BLaER1 (cell line): ENCODE measurements around the gene TMEM38B.

Source experiments
- H3K27ac ChIP-seq: shearing (Covaris generic); formaldehyde crosslinking; 2 replicates; pipeline ENCODE4 v1.8.1; 2022
- H3K27me3 ChIP-seq: shearing (Covaris generic); formaldehyde crosslinking; 2 replicates; pipeline ENCODE4 v1.8.1; 2022
- H3K36me3 ChIP-seq: shearing (Covaris generic); formaldehyde crosslinking; 2 replicates; pipeline ENCODE4 v1.8.1; 2022
- H3K4me1 ChIP-seq: shearing (Covaris generic); formaldehyde crosslinking; 2 replicates; pipeline ENCODE4 v1.8.1; 2022
- H3K4me2 ChIP-seq: shearing (Covaris generic); formaldehyde crosslinking; 2 replicates; pipeline ENCODE4 v1.8.1; 2022
- H3K4me3 ChIP-seq: shearing (Covaris generic); formaldehyde crosslinking; 2 replicates; pipeline ENCODE4 v1.8.1; 2022
- H3K9ac ChIP-seq: shearing (Covaris generic); formaldehyde crosslinking; 2 replicates; pipeline ENCODE4 v1.8.1; 2022
- H3K9me3 ChIP-seq: shearing (Covaris generic); formaldehyde crosslinking; 2 replicates; pipeline ENCODE4 v1.8.1; 2022
- H4K20me1 ChIP-seq: shearing (Covaris generic); formaldehyde crosslinking; 2 replicates; pipeline ENCODE4 v1.8.1; 2022
- Cebpa-rat ChIP-seq: shearing (Covaris generic); IDR thresholded peaks from 2 replicates; pipeline ENCODE4 v1.8.1; 2022

TMEM38B gene

GRCh38 chr9:105694190-105694847, at the start of gene TMEM38B:
TSS of gene TMEM38B (plus strand) at chr9:105694541. CDS start at chr9:105694661, 120 bp downstream.
- H3K4me3 ChIP-seq, result peak within 1 kb of the TSS; percentile 76
- TF ChIP-seq Cebpa-rat, result no peak
- H3K9me3 ChIP-seq, result no peaks in the 10 kb centered on the region
- no peak within 1 kb of the TSS for H3K27ac ChIP-seq
- peak within 1 kb of the TSS; percentile 64; the same call in 1 of the 2 replicates for H3K9ac ChIP-seq
- no peaks in the 10 kb centered on the region; the same call in 1 of the 2 replicates for H4K20me1 ChIP-seq
- no peaks in the 10 kb centered on the region for H3K36me3 ChIP-seq
- peak within 1 kb of the TSS; percentile 86 for H3K4me2 ChIP-seq
- peaks cover 35% of the 10 kb centered on the region for H3K27me3 ChIP-seq
- H3K4me1 ChIP-seq, result peaks cover 22% of the 10 kb centered on the region

- no peaks in the 10 kb centered on the region for H3K36me3 ChIP-seq
- peaks cover 8% of the 10 kb centered on the region for H3K4me1 ChIP-seq
- no peak overlapping the region for H3K4me3 ChIP-seq
- H4K20me1 ChIP-seq, result no peaks in the 10 kb centered on the region
- TF ChIP-seq Cebpa-rat, result no peak
- H3K9ac ChIP-seq, result no peak overlapping the region
- H3K27ac ChIP-seq, result no peak overlapping the region
- peaks cover 4% of the 10 kb centered on the region; the same call in 1 of the 2 replicates for H3K9me3 ChIP-seq
- no peak overlapping the region for H3K4me2 ChIP-seq
- H3K27me3 ChIP-seq, result no peaks in the 10 kb centered on the region
Observed at GRCh38 chr9:105646879-105647594, 47.3 kb upstream of the TMEM38B start.

- no peak for TF ChIP-seq Cebpa-rat
- H3K9me3 ChIP-seq, result no peaks in the 10 kb centered on the region
- no peaks in the 10 kb centered on the region for H3K36me3 ChIP-seq
- H3K9ac ChIP-seq, result no peak overlapping the region
- H4K20me1 ChIP-seq, result no peaks in the 10 kb centered on the region
- no peak overlapping the region for H3K4me2 ChIP-seq
- H3K27ac ChIP-seq, result no peak overlapping the region
- H3K4me1 ChIP-seq, result peaks cover 8% of the 10 kb centered on the region
- H3K27me3 ChIP-seq, result no peaks in the 10 kb centered on the region
- no peak overlapping the region for H3K4me3 ChIP-seq
Observed at GRCh38 chr9:105647595-105648349, 46.6 kb upstream of the TMEM38B start.

- H3K27me3 ChIP-seq, result peaks cover 25% of the 10 kb centered on the region
- H3K9me3 ChIP-seq, result no peaks in the 10 kb centered on the region
- no peak for TF ChIP-seq Cebpa-rat
- H3K27ac ChIP-seq, result no peak overlapping the region
- no peaks in the 10 kb centered on the region for H3K36me3 ChIP-seq
- no peak overlapping the region for H3K4me2 ChIP-seq
- H3K4me1 ChIP-seq, result peaks cover 18% of the 10 kb centered on the region
- no peak overlapping the region for H3K9ac ChIP-seq
- 0 out of 2 replicates have a peak, but pooled peaks cover 5% of the 10 kb centered on the region for H4K20me1 ChIP-seq
- H3K4me3 ChIP-seq, result no peak overlapping the region
Observed at GRCh38 chr9:105651806-105652205, 42.5 kb upstream of the TMEM38B start.

GRCh38 chr9:105656131-105656921, 38.0 kb upstream of the TMEM38B start:
- Histone ChIP-seq H3K9me3 (no peaks in the 10 kb centered on the region), H4K20me1 (0 out of 2 replicates have a peak, but pooled peaks cover 5% of the 10 kb centered on the region), H3K4me1 (peaks cover 10% of the 10 kb centered on the region), H3K4me3 (peak overlapping the region; percentile 59), H3K27ac (no peak overlapping the region), H3K36me3 (no peaks in the 10 kb centered on the region), H3K27me3 (peaks cover 36% of the 10 kb centered on the region), H3K9ac (no peak overlapping the region), H3K4me2 (peak overlapping the region; percentile 69)
- TF ChIP-seq Cebpa-rat, result no peak

DNA sequence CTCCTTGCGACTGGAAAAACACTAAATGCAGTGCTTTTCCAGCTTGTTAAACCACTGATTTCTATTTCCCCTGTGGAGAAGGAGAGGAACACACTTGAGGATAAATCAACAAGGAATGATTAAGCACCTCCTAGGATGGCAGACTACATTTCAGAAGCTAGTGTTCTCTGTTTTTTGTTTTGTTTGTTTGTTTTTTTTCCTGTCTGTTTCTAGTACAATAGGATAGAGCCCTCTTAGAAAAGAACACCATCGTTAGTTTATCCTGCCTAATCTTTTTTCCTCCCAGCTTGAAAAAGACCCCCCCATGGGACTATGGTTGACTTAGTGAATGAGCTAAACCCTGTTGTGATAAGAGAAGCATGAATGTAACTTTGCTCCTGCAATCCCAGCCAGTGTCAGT, 36.0 kb upstream of the TMEM38B start:
- Histone ChIP-seq H3K27ac (no peak overlapping the region), H3K36me3 (no peaks in the 10 kb centered on the region), H3K27me3 (peaks cover 36% of the 10 kb centered on the region), H3K4me2 (no peak overlapping the region), H4K20me1 (0 out of 2 replicates have a peak, but pooled peaks cover 5% of the 10 kb centered on the region), H3K4me1 (peaks cover 10% of the 10 kb centered on the region), H3K9ac (no peak overlapping the region), H3K9me3 (no peaks in the 10 kb centered on the region), H3K4me3 (no peak overlapping the region)
- no peak for TF ChIP-seq Cebpa-rat

GRCh38 chr9:105661011-105661410, 33.3 kb upstream of the TMEM38B start:
- no peak overlapping the region for H3K27ac ChIP-seq

GRCh38 chr9:105662184-105663104, 31.9 kb upstream of the TMEM38B start, which contains the start of gene TAL2:
TSS of gene TAL2 (plus strand) at chr9:105662457. CDS start at chr9:105662497, 40 bp downstream.
- no peak within 1 kb of the TSS for H3K4me2 ChIP-seq
- no peak within 1 kb of the TSS for H3K4me3 ChIP-seq
- no peaks in the 10 kb centered on the region for H3K9me3 ChIP-seq
- no peak within 1 kb of the TSS for H3K27ac ChIP-seq
- H4K20me1 ChIP-seq, result no peaks in the 10 kb centered on the region
- H3K9ac ChIP-seq, result no peak within 1 kb of the TSS
- H3K36me3 ChIP-seq, result no peaks in the 10 kb centered on the region
- peaks cover 5% of the 10 kb centered on the region for H3K27me3 ChIP-seq
- no peak for TF ChIP-seq Cebpa-rat
- H3K4me1 ChIP-seq, result no peaks in the 10 kb centered on the region

More at GRCh38 chr9:105661011-105661410, 33.3 kb upstream of the TMEM38B start:
- Histone ChIP-seq H3K4me2 (no peak overlapping the region), H4K20me1 (no peaks in the 10 kb centered on the region), H3K4me1 (peaks cover 7% of the 10 kb centered on the region), H3K9ac (no peak overlapping the region), H3K9me3 (no peaks in the 10 kb centered on the region), H3K27me3 (peaks cover 20% of the 10 kb centered on the region), H3K4me3 (no peak overlapping the region), H3K36me3 (no peaks in the 10 kb centered on the region)
- TF ChIP-seq Cebpa-rat, result no peak
